Kidney glomerular epithelial cell (primary cell): ENCODE results near the gene FER.
"Not testable (repeated sequence)": the region's sequence is repeated elsewhere in the genome, so short reads cannot be mapped to it uniquely, and the experiment has no call there.

Experiments
- DNase-seq: peaks from one replicate; lab custom pipeline; 2025; lab: John Stamatoyannopoulos, UW

FER gene

DNA sequence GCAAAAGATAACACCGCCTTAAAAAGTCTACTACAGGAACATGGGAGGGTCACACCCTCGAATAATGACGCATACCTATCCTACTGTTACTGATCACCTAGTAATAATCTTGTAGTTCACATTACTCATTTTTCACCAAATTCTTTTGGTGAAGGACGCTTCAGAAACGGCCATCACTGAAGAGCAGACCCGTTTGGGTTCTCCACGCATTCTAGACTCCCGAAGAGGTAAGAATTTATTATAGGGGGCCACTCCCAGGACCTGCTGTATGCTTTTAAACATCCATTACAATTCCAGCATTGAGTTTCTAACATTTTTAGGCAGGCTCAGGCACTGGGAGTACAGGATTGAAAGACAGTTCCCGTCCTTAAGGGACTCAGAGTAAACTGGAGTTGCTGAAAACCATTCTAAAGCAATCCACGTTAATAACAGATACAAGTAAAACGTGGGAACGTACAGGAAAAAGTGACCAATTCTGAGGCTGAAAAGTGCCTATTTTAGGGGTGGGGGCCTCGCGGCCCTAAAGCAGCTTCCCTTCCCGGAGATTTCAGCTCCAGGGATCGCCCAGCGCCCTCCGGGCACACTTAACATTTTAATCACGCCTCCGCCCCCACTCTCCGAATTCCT is at the start of gene FER:
Gene FER, plus strand, starts transcription at position 124 of the 627 bp plus-strand sequence. CDS start 50,286 bp downstream, outside the sequence.
- peak; percentile 97 for DNase-seq

GRCh38 chr5:108700388-108700787 is 47.3 kb upstream of the FER start:
- DNase-seq: not testable (repeated sequence)

DNA sequence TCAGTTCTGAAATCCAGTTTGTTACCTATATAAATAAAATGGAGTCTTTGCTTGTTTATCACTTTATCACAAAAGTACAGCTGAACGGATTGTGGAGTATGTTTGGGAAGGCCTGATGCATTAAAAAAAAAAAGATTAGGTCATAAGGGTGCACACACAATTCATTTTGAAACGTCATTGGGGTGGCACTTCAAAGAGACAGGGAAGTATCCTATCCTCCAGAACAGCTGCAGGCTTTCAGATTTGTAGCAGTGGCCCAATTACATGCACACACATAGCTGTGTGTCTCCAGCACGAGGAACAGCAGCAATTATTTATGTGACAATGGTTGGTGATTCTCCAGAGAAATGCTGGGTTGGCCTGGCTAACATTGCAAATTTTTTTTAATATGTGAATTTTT is 46.8 kb upstream of the FER start:
- DNase-seq: no peak

DNA sequence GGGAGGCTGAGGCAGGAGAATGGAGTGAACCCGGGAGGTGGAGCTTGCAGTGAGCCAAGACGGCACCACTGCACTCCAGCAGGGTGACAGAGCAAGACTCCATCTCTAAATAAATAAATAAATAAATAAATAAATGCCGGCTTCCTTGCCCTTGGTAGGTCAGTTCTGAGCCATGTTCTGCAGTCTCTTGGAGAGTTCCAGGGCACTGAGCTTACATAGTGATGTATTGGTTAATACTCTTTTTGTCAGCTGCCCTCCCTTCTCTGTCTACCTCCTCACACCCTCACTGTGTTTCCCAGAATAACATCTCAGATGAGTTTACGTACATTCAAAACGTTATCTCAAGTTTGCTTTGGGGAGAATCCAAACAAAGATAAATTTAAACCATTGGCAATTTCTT is 45.2 kb upstream of the FER start:
- no peak for DNase-seq

GRCh38 chr5:108703313-108703712 is 44.4 kb upstream of the FER start:
- DNase-seq: no peak

GRCh38 chr5:108707141-108707540 is 40.6 kb upstream of the FER start:
- DNase-seq: no peak

DNA sequence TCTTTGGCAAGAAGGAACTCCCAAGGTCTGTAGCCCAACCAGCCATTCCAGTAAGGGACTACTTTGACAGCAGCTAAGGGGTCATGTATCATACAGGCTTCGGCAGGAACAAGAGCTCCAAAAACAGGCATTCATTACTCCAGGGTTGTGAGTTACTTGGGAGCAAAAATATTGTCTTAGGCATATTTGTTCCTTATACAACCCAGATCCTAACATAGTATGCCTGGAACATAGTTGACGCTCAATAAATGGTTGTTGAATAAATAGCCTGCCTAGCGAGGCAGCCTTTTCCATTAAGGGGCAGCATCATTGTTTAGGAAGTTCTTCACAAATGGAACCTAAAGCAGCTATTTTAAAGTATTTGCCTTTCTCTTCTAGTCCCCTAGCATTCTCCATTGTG is 35.8 kb upstream of the FER start:
- DNase-seq: no peak

DNA sequence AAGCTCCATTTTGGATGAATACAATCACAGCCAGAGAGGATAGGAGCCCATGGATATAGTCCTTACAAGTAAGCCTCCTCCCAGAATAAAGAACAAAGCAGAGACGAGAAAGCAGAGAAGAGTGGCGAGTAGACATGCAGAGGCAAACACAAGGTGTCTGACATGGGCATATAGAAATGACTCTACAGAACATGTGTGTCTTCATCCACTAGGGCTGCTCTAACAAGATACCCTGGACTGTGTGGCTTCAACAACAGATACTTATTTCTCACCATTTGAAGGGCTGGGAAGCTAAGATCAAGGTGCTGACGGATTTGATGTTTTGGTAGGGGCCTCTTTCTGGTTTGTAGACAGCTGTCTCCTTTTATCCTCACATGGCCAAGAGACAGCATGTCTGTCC is 32.3 kb upstream of the FER start:
- no peak for DNase-seq

DNA sequence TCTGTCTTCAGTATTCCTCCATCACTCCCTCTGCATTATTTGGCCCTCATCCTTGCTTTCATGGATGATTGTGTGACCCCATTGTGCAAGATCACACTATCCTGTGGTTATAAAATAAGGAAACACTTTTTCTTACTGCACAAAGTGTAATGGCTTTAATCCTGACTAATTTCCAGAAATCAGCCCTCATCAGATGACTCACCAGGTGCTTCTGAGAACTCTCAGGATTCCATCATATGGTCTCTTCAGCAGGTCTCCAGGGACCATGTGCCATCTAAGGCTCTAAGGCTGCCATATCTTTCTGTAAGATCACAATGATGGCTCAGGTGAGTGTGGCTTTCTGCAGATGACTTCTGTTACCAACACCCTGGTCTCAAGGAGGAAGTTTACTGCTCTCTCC is 27.3 kb upstream of the FER start:
- no peak for DNase-seq

DNA sequence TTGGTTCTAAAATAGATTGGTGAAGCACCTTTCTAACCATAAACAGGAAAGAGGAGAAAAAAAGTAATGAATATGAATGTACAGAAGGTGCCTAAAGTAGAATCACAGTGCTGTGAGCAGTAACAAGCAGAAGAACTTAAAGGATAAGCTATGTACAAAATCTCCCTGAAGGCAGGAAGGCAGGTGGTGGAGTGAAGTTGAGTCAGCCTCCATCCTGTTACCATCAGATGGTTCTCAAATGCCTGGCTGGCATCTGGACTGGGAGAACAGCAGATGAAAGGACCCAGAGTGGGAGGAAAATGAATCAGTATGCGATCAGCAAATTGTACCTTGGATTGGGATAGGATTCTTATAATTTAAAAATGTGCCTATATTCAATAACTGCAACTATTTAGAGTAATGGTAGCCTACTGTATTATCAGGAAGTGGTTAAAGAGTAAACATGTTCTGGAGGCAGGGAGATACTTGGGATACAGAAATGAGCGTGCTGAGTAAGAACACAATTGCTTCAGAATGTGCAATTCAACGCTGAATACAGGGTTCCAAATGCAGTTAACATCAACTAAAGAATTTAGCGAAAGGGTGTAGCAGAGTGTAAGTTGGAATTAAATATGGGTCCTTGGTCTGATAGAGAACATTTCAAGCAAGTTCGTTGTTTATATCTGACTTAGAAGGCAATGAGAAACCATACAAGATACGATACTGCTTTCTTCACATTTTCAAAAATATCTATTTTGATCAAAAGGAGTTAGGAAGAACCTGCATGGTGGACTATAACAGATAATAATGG is 21.1 kb upstream of the FER start:
- no peak for DNase-seq

DNA sequence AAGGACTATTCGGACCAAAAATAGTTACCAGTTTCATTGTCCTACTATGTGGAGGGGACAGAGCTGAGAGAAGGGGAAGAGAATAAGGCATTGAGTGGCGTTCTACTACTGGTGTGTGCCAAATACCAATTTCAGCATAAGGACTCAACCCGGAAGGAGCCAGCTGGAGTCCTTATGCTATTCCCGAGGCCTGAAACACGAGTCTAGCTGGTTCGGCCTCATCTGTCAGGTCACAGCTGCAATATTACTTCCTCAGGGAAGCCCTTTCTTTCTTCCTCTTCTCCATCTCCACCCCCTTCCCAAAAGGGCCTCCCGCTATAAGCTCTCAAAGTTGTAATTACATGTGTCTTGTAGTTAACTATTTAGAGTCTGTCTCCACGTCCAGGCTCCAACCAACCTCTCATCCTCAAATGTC is 20.5 kb upstream of the FER start:
- DNase-seq: no peak

GRCh38 chr5:108727651-108728565 is 19.8 kb upstream of the FER start:
- DNase-seq: peak; percentile 85

DNA sequence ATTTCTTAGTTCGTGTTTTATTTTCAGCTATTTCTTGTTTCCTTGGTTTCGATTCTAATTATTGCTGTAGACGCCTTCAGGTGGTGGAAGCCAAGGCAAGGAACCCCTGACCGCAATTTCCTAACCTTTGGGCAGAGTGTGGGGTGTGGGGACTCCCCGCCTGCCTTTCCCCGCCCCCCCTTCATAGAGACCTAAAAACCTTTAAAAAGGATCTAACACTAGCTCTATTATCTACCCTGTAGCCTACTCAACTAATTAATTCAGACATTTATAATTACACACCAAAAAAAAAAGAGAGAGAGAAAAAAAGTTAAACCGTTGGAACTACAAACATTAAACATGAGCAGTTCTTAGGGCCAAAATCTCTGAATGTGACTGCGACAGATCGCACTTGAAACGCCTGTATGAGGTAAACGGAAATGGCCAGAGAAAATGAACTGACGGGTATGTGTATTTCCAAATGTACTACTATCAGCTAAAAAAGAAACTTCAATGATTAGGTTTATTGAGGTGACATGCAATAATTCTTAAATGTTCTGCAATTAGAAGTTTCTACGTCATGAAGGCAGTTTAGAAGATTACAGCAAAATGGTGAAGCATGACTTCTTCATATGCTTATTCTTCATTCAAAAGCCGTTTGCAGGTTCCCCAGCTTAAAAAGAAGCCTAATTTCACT is 19.0 kb upstream of the FER start:
- no peak for DNase-seq

DNA sequence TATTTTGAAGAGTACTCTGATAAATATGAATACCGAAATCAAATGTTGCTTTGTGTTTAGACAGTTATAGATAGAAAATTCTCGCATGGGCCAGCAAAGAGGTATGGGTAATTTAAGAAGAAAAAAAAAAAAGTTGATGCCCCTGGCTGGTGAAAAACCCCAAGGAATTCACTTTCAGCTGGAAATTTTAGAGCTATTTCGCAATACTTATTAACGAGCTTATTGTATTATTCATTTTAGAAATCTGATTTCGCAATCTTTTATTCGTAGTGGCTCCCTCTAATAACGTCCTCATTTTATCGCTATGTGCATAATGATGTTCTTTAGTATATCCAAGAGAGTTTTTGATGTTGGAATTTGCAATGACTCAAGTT is 18.5 kb upstream of the FER start:
- no peak for DNase-seq

DNA sequence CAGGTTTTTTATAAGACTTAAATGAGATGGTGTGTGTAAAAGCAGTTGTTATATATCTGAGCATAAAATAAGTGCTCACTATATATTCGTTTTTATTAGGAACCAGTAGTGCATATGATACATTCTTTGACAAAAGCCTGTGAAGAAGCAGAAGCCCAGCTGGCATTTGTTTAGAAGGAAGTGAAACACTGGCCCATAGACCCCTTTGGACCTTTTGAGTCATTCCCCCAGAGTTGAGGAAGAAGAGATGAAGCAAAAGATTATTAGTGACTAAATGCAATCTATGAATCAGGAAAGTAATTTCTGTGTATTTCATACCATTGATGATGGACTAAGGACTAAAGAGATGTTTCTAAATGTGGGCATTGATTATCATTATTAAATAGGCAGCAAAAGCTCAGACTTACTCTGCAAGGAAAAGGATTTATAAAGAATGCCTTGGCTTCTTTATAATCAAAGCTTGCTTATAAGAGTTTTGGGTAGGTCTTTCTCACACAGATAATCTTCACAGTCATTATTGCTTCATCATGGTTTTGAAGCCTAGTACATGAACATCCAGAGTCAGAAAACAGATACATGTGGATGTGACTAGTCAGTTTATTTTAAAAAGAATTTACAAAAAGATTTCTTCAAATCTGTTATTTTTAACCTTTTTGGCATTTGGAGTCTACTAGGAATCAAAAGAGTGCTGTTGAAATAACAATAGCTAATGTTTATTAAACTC is 16.9 kb upstream of the FER start:
- no peak for DNase-seq

DNA sequence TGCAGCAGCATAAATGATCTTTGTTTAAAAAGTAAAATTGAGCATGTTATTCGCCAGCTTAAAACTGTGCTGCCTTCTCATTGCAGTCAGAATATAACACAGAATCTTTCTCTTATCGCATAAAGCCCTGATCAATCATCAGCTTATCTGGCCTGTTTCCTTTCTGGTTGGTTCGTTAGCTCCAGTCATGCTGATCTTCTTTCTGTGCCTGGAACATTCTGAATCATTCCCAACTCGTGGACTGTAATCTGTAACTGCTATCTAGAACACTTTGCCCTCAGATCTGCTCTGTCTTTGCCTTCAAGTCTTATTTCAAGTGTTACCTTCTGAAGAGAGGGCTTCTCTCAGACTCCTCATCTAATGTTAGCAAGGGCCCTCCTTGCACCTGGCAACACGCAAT is 11.9 kb upstream of the FER start:
- DNase-seq: peak; percentile 8

DNA sequence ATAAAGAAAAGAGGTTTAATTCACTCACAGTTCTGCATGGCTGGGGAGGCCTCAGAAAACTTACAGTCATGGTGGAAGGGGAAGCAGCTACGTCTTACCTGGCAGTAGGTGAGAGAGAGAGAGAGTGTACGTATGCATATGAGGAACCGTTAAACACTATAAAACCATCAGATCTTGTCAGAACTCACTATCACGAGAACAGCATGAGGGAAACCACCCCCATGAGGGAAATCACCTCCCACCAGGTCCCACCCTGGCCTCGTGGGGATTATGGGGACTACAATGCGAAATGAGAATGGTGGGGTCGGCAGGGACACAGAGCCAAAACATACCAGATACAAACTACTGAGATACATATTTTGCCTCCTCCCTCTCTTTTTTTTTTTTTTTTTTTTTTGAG is 10.8 kb upstream of the FER start:
- DNase-seq: no peak

DNA sequence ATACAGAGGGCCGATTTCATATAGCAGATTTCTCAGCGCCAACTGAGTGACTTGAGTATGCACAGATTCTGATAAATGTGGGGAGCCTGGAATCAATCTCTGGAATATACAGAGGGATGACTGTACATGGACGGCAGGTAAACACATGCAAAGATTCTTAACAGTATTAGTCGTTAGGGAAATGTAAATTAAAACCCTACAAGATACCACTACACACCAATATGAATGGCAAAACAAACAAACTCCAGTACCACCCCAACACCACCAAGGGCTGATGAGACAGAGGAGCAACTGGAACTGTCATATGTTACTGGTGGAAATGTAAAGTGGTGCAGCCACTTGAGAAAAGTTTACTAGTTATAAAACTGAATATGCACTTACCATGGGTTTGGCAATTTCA is 8.3 kb upstream of the FER start:
- DNase-seq: no peak

DNA sequence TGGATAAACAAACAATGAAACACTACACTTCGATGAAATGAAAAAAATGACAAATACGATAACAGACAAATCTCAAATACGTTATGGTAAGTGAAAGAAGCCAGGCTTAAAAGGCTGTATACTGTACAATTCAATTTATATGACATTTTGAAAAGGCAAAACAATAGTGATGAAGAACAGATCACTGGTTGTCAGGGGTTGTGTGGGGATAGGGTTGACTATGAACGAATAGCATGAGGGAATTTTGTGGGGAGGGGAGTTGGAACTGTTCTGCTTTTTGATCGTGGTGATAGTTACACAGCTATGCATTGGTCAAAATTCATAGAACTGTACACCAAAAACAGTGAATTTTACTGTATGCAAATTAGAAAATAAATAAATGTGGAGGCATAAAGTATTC is 7.8 kb upstream of the FER start:
- DNase-seq: no peak

- DNase-seq: no peak
Observed at GRCh38 chr5:108743319-108743718, 4.4 kb upstream of the FER start.

- DNase-seq: no peak
Observed at GRCh38 chr5:108743846-108744245, 3.9 kb upstream of the FER start.
